ENCODE data around the gene PPP1R12A. TPM values are rescaled to one million over a fixed set of nuclear protein-coding genes. Genes with fewer than 3 reads are reported as not detected.

Gene PPP1R12A
- total and polyA plus RNA-seq, 9 of the 15 experiments (the other 6 are each of a cell fraction or from before 2014, with no cell fraction given) = 26.4 to 119 (median 53.3) TPM

DNA sequence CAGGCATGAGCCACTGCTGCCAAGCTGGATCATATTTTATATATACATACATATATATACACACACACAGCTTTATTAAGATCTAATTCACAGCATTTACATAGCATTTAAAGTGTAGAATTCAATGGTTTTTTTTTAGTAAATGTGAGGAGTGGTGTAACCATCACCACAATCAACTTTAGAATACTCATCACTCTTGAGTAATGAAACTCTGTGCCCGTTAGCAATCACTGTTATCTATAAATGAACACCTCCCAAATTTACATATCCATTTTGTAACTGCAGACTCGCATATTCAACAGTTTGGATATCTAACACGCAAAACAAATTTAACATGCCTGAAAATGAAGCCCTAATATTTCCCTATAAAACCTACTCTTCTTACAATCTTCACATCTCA is 90.9 kb downstream of the PPP1R12A start:
- Histone ChIP-seq H3K4me1 (replicated peaks in 1 of 2; ENCODE audit: control insufficient read depth in 2 of 2, insufficient read depth in 2 of 2, low read length in 2 of 2) (peaks cover 0 to 4% of the 10 kb centered on the region in 2 experiments; a peak in 2 of 5 replicates), H3K27me3 (ENCODE audit: control insufficient read depth in 2 of 2, insufficient read depth in 2 of 2, low read length in 2 of 2) (no peaks in the 10 kb centered on the region), H3K4me3 (no peak overlapping the region), H2AFZ (ENCODE audit: low read depth, low read length) (no peak overlapping the region), H3K36me3 (ENCODE audit: control insufficient read depth, insufficient read depth, low read length) (peaks cover 52% of the 10 kb centered on the region), H3K9ac (ENCODE audit: insufficient read depth in 1 of 2, low read depth in 2 of 2, low read length in 2 of 2) (no peak overlapping the region), H3K9me1 (ENCODE audit: control insufficient read depth, insufficient read depth, low read length) (no peaks in the 10 kb centered on the region), H3K27ac (ENCODE audit: extremely low read depth, low read depth, low read length) (no peak overlapping the region), H3K9me3 (replicated peaks; ENCODE audit: control insufficient read depth, insufficient read depth, low read depth, low read length) (peaks cover 11% of the 10 kb centered on the region), H3K4me2 (ENCODE audit: insufficient read depth, low read length) (no peak overlapping the region), H4K20me1 (replicated peaks; ENCODE audit: control insufficient read depth, insufficient read depth, low read length) (no peaks in the 10 kb centered on the region), H3K79me2 (ENCODE audit: control insufficient read depth, insufficient read depth, low read length) (peaks cover 80% of the 10 kb centered on the region)
- WGBS (ENCODE audit: insufficient coverage, low coverage, missing lambda C conversion rate) = 96% methylated on average over 3 of the region's 3 CpGs
- FAIRE-seq (no peak), DNase-seq (ENCODE audit: extremely low read depth in 1 of 4, low spot score in 3 of 4) (no peak), ATAC-seq (no peak)
- in situ Hi-C loops (cut with MboI) = no loop called here
- BruUV-seq (replicated peaks) = no TSS peak
- intact Hi-C loops (cut with micrococcal nuclease) = no loop called here
- POLR2A ChIA-PET = no interaction called here
- TF ChIP-seq ZNF165 (CRISPR knock-in tag; IDR thresholded peaks at IDR 0.05; ENCODE audit: borderline replicate concordance) (no peak), ZNF431 (CRISPR knock-in tag; IDR thresholded peaks at IDR 0.05) (no peak), POLR2H (tag; IDR thresholded peaks at IDR 0.05; ENCODE audit: low read depth) (no peak), CXXC5 (CRISPR knock-in tag; IDR thresholded peaks at IDR 0.05) (no peak), PURB (CRISPR knock-in tag; IDR thresholded peaks at IDR 0.05; ENCODE audit: low read depth) (no peak), RFX5 (IDR thresholded peaks at IDR 0.05; ENCODE audit: low read depth, low read length) (no peak)
- TF ChIP-seq, protein P1, sequence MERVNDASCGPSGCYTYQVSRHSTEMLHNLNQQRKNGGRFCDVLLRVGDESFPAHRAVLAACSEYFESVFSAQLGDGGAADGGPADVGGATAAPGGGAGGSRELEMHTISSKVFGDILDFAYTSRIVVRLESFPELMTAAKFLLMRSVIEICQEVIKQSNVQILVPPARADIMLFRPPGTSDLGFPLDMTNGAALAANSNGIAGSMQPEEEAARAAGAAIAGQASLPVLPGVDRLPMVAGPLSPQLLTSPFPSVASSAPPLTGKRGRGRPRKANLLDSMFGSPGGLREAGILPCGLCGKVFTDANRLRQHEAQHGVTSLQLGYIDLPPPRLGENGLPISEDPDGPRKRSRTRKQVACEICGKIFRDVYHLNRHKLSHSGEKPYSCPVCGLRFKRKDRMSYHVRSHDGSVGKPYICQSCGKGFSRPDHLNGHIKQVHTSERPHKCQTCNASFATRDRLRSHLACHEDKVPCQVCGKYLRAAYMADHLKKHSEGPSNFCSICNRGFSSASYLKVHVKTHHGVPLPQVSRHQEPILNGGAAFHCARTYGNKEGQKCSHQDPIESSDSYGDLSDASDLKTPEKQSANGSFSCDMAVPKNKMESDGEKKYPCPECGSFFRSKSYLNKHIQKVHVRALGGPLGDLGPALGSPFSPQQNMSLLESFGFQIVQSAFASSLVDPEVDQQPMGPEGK (CRISPR knock-in tag; IDR thresholded peaks at IDR 0.05; ENCODE audit: borderline replicate concordance) = no peak
- TF ChIP-seq, protein P2, sequence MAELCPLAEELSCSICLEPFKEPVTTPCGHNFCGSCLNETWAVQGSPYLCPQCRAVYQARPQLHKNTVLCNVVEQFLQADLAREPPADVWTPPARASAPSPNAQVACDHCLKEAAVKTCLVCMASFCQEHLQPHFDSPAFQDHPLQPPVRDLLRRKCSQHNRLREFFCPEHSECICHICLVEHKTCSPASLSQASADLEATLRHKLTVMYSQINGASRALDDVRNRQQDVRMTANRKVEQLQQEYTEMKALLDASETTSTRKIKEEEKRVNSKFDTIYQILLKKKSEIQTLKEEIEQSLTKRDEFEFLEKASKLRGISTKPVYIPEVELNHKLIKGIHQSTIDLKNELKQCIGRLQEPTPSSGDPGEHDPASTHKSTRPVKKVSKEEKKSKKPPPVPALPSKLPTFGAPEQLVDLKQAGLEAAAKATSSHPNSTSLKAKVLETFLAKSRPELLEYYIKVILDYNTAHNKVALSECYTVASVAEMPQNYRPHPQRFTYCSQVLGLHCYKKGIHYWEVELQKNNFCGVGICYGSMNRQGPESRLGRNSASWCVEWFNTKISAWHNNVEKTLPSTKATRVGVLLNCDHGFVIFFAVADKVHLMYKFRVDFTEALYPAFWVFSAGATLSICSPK (IDR thresholded peaks at IDR 0.05; ENCODE audit: borderline replicate concordance) = no peak
- TF ChIP-seq, protein P3, sequence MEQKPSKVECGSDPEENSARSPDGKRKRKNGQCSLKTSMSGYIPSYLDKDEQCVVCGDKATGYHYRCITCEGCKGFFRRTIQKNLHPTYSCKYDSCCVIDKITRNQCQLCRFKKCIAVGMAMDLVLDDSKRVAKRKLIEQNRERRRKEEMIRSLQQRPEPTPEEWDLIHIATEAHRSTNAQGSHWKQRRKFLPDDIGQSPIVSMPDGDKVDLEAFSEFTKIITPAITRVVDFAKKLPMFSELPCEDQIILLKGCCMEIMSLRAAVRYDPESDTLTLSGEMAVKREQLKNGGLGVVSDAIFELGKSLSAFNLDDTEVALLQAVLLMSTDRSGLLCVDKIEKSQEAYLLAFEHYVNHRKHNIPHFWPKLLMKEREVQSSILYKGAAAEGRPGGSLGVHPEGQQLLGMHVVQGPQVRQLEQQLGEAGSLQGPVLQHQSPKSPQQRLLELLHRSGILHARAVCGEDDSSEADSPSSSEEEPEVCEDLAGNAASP (IDR thresholded peaks at IDR 0.05) = no peak
- TF ChIP-seq, protein P4, sequence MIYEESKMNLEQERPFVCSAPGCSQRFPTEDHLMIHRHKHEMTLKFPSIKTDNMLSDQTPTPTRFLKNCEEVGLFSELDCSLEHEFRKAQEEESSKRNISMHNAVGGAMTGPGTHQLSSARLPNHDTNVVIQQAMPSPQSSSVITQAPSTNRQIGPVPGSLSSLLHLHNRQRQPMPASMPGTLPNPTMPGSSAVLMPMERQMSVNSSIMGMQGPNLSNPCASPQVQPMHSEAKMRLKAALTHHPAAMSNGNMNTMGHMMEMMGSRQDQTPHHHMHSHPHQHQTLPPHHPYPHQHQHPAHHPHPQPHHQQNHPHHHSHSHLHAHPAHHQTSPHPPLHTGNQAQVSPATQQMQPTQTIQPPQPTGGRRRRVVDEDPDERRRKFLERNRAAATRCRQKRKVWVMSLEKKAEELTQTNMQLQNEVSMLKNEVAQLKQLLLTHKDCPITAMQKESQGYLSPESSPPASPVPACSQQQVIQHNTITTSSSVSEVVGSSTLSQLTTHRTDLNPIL (CRISPR knock-in tag; IDR thresholded peaks at IDR 0.05) = no peak
- CTCF ChIA-PET (ENCODE audit: low intra/inter-chr PET ratio) = no interaction called here

Data from K562 (cell line).